Stimulated activated CD8-positive, alpha-beta memory T cell treated with anti-CD3 and anti-CD28 coated beads, Interleukin-7, amount 100 ng/mL, for 48 hours (primary cell): ENCODE data around the gene AMBRA1.

Experiments used
- DNase-seq, 2 donors: peaks; one replicate each; pipeline ENCODE4 v3.0.0-alpha.2; 2020; ENCODE audit warnings: low read depth in 1 of 2; ENCODE audit errors: extremely low read depth in 1 of 2

AMBRA1 gene

DNA sequence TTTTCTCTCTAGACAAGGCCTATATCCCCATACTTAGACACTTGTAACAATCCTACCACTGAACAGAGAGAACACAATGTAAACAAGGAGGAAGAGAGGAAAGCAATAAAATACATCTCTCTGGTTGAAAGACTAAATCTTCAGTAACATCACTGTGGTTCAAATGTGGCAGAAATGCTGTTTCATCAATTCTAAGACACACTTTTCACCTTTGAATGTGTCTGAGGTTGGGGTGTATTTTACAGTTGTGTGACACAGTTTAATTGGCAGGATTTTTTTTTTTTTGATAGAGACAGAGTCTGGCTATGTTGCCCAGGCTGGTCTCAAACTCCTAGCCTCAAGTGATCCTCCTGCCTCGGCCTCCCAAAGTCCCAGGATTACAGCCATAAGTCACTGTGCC, 79.5 kb downstream of the AMBRA1 start:
- DNase-seq, result no peak

DNA sequence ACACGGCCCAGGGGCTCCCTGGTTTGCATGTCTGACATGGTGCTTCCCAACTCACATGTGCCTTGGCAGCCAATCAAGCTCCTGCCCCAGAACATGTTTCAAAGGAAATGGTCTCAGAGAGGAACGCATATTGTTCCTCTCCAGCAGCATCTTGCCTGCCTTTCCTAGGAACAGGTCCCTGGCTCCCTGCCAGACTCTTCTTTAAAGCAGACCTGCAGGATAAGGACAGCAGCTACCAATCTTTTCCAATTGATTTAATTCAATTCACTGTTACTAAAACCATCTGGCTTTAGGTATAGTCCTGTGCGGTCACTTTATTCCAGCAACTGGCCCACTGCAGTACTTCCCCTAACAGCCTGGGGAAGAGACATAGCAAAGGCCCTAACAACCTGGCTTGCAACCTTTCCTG, 79.9 kb downstream of the AMBRA1 start:
- no peak for DNase-seq

DNA sequence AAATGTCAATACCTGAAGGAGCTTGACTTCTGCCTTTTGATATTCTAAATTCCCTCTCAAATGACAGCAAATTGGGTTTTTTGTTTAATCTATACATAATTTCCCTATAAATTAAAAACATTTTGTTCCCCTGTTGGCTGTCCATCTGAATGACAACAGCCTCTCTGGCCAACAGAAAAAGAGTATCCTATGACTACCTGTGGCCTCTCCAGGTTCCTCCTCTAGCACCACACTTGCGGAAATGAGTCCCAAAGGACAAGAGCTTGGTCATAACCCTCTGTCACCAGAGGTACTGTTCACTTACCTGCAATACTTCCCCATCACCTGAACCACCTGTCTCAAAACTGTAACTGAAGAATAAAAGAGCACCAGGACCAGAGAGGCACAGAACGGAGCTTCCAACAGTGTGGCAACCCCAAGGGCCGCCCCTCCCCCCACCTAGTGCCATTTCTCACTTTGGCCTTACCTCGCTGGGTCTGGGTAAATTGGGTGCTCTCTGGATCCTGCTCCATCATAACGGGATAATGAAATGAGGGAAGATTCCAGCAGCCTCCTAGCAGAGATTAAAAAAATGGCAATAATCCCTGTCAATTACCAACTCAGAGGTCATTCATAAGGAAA, 81.5 kb downstream of the AMBRA1 start:
- no peak for DNase-seq

DNA sequence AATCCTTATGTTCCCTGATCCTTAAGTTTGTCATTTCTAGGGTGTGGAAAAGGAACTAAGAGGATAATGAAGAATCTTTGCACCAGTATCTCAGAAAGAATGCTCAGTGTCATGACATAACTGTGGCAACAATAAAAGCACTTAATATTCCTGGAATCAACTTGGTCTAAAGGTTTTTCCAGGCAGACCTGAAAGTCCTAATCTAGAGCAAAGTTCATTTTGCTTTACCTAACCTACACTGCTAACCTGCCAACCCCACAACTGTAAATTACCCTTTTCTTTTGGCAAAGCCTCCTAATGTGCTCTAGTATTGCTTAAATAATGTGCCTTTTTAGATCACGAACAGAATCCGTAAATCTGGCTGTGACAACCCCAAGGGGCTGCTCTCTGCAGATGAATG, 82.5 kb downstream of the AMBRA1 start:
- no peak for DNase-seq

DNA sequence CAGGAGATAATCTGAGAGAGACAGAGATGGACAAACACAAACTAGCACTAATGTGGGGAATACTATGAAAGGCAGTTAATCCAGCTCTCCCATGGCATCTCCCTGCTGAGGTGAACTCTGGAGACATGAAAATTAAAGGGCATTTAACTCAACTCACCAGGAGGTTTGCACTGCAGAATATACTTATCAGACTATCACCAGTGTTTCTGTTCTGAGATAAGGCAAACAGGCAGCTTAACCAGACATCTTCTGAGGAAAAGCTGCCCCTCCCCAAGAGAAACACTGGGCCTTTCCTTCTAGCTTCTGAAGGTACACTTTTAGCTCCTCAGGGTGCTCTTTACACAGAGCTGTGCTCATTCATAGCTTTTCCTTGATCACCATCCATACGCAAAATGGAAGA, 85.5 kb downstream of the AMBRA1 start:
- no peak for DNase-seq

DNA sequence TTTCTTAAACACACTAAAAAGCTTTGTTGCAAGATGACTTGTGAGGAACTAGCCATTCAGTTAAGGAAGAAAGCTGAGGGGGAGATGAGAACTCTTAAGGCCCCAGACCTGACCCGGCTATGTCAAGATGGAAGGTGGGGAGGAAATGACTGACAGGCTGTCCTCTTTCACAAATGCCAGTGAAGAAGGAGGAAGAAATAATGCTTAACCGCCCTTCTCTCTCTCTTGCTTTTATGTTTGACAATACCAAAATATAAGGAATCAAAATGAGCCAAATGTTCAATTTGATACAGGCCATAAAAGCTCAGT, 87.4 kb downstream of the AMBRA1 start:
- no peak for DNase-seq

DNA sequence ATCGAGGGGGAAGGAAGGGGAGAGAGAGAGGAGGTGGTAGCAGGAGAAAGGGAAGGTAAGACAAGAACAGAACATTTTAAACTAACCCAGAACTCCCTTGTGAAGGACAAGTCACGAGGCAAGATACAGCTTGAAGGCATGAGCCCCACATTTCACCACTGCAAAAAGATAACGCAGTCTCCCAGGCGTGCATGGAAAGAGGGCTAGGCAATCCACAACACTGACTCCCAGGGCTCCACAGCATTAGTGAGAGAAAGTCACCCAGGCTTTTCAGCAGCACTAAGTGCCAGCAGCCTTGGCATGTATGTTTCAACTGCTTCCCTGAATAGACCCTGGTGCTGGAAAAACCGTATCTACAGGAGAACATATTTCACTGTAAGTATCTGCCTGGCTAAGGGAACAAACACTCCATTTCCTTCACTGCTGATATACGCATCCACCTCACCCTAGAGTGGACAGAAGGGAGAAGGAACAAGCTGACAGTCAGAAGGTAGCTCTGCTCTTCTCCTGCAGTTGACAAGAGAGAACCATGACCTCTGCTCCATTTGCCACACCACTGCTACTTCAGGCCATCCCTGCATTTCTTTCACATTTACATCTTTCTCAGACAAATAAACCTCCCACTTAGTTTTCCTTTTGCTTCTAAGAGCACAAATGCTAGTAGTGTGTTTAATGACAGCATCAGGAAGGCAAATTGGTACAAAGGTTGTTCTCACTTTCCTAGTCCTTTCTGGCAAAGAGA, 87.9 kb downstream of the AMBRA1 start:
- DNase-seq, result no peak

DNA sequence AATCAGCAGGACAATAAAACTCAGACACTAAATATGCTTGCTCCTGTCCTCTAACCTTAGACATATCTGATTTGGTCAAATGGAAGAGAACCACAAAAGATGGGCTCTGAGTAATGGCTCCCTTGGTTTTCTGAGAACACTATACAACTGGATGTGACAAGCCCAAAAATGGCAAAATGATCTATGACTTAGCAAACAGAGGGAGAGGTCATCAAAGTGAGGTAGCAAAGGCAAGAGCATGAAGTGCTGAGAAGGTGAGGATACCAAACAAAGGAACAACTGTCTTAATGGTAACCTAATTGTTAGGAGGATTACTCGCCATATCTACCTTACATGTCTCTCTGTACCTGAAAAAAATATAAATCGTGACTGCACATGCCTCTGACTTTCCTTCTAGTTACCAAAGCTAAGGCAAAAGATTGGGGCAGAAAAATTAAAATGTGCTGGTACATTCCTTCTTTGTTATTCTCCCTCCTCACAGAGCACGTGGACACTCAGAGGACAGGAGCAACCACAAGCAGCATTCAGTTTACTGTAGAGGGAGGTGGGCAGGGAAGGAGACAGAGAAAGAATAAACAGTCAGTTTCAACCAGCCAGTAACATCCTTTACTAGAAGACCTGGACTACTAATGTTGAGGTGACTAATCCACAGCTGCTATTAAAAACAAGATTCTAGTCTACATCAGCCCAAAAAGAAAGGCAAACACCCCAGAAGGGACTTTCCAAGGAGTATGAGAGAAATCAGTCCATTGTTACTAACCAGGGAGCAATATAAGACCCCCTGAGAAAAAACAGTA, 88.8 kb downstream of the AMBRA1 start:
- DNase-seq, result no peak

DNA sequence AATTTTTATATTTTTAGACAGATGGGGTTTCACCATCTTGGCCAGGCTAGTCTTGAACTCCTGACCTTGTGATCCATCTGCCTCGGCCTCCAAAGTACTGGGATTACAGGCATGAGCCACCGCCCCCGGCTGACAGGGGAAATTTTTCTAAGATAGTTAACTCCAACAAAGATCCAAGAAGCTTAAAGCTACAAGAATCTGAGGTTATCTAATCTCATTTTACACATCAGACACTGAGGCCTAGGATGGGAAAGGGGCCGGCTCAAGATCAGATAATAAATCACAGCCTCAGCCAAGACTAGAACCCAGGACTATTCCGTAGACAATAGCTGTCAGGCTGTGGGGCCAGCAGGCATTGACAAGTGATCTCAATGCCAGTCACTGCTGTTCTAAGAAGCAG, 94.0 kb downstream of the AMBRA1 start:
- DNase-seq, result no peak

DNA sequence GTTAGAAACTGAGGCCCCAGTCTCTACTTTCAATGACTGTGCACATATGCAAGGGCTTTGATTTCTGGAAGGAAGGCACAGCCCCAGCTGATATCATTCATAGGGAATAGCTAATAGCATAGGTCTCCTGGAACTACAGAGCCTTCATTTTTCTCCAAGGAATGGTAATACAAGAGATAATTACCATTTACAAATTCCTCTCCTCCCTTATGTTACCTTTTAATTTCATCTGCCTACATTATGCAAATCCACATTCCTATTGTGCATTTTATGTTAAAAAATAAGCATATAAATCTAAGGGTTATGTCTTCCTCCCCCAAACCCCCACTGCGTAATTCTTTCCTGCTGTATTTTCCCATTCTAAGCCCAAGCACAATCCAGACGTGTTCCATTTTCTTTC, 94.9 kb downstream of the AMBRA1 start:
- no peak for DNase-seq

DNA sequence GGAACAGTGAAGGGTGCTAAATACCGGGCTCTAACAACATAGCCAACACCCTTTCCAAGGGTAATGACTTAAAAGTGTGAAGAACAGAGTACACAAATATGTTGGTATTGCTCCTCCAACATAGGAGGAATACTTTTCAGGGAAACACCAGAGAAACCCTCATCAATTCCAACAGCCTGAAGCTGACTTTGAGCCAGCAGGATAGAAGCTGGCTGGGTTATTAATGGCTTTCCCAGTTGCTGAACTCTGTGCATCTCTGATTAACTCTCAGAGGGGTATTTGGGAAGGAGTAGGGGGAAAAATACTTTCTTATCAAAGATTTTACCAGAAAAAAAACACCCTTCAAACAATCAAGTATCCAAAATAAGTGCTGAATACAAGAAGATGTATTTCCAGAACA, 95.6 kb downstream of the AMBRA1 start:
- DNase-seq, result no peak

DNA sequence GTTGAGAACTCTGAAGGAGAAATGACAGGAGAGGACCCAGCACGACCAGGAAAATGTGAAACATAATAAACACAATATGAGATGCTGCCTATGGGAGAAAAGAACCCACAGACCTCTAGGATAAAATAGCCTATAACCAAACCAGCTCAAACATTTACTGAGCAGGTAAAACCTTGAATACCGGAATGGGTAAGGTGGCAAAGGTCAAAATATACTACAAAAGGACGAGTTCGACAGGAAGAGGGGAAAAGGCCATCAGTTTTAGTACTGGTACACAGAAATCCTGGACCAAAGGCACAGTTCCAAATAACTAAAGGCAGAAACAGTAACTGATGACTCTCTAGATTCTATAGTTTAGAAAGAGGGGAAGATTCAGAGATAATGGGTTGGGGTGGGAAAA, 96.3 kb downstream of the AMBRA1 start:
- no peak for DNase-seq

DNA sequence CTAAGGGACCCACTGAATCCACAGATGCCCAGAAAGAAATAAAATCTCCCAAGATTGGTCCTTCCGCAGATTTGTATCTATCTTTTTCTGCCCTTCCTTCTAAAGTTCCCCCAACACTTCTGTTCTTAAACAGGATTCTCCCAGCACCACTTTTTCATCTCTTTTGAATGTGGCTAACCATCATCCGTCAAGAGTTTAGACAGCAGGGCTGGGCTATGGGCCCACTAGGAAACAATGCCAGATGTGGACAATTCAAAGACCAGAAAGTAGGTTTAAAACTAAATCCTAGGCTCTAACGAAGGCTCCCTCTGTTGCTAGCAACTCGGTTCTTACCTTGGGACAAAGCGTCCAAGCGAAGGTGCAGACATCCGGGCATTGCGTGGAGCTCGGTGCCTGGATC, 100.0 kb downstream of the AMBRA1 start:
- DNase-seq, result no peak

DNA sequence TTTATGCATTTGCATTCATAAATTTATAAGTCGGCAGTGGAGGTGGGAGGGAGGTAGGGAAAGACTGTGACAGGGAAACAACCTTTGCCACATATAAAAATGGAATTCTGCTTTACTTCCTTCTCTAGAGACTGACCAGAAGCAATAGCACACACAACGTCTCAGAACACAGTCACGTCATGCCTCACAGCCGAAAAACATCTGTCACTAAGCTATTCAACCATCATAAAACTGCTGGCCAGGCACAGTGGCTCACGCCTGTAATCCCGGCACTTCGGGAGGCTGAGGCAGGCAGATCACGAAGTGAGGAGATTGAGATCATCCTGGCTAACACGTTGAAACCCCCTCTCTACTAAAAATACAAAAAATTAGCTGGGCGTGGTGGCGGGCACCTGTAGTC, 101.3 kb downstream of the AMBRA1 start:
- DNase-seq, result no peak

DNA sequence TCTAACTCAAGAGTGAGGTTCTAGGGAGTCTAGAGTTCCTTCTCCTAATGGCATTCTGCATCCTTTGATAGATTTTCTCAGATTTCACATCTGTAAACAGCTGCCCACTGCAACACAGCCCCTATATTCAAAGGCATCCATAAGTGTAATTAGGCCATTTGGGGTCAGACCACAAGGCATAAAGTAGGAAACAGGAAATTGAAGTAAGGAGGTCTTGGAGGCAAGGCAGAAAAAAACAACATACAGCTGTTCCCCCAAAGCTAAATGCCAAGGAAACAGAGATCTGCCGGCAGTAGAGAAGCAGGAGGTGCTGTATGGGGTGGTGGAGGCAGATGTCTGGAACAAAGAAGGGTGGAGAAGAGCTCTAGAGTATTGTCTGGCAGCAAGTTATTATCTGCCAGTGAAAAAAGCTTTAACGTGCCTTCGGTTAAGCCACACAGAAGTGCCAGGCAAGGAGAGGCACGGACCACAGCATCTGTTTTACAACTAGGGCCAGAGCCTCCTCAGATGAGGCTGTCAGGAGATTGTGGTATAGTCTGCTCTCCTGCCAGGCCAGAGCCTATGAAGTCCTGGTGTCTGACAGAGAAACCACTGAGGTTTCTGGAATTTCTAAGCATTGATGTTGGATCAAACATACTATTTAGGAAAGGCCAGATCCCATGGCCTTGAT, 102.0 kb downstream of the AMBRA1 start:
- DNase-seq, result no peak

DNA sequence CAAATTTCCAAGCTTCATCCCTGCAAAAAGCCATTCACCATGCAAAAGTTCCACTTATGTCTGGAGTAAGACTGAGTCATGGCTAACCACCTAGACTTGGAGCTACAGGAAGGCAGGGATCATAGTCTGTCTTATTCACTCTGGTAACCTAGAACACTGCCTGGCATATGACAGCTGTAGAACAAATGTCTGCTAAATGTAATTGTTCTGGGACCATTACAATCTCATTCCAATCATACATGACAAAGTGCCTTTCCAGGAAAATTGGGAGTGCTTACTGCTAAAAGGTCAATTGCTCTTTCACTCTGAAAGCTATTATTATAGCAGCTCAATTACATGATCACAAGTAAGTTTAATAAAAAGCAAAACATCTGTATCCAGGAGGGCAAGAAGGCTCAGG, 103.2 kb downstream of the AMBRA1 start:
- no peak for DNase-seq

DNA sequence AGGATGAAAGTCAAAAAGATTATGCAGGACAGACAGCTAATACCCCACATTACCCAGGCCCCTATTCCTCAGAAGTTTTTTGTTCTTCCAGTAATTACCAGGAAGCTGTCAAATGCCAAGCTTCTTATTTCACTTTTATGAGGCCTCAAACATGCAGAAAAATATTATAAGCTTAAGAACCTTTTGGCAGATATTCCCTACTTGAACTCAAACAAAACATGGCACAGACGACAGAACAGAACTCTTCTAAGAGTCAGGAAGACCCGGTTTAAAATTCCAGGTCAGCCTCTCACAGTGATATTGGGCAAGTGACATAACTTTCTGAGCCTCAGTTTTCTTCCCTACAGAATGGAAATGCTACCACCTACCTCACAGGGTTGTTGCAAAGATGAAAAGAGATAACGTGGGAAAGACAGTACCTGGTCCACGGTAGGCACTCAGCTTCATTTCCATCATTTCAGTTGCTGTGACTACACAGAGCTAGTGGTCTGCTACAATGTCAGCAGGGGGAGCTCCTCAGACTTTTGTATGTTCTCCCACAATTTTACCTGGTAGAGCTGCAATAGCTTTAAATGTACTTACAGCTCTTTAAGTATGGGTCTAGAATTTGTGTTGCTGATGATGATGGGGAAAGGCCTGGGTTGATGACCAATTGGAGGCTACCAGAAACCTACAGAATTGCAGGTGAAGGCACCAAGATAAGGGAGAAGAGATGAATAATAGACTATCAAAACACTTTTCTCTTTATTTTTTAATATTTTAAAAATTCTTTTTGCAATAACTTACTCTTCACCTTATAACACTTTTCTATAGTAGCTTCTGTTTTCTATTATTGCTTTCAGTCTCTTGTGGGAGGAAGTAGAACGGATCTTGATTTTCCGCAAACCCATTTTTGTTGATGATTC, 103.9 kb downstream of the AMBRA1 start:
- DNase-seq, result no peak

DNA sequence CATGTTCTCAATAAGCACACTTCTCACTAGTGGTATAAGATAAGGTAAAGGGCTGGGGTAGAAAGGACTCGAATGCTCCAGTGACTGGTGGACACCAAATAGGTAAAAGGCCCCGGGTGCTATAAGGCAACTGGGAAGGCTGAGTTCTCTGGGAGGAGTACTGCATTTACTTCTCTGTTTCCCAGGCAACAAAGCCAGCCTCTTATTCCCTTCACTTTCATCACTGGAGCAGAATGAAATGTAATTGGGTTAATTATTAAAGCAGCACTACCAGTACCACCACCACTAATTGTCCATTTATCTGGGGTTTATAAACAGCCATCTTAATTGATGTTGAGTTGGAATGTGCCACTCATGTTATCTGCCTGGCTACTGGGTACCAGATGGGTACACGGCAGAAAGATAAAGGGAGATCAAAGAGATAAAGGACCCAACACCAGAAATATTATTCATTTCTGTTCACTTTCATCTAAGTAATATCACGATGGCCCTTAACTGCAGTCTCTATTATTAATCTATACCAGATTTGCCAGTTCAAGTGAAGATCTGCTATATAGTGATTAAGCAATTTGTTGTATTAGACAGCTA, 107.9 kb downstream of the AMBRA1 start:
- DNase-seq, result no peak

DNA sequence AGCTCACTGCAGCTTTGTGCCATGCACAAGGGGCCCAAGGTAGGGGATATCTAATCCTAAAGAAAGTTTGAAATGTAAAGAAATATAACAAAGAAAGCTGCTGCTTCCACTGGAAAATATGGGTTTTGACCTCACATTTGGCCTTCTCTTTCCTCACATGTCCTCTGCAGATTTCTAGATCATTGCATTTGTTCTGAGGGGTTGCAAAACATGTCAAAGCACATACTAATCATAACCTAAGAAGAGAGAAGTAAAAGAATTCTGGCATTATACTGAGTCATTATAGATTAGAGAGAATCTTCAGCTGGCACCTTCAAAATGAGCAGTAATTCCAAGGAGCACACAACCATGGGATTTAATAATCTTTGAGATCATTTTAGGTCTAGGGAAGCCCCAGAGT, 109.7 kb downstream of the AMBRA1 start:
- no peak for DNase-seq

DNA sequence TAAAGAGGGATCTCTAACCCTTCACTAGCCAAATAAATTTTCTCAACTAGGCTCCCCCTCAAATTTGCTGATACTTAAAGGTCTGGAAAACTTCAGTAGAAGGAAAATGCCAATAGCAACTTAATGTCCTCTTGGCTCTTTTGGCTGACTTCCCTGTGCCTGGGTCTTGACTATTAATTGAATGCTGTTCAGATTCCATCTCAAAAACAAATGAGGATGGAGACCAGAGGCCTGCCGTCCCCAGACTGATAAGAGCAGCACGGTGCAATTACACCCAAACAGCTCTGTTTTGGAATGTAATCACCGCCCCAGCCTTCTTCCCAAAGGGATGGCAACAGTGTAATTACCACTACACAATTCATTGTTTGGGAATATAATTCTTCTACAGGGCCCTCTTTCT, 112.9 kb downstream of the AMBRA1 start:
- no peak for DNase-seq
